Stimulated activated CD8-positive, alpha-beta memory T cell treated with anti-CD3 and anti-CD28 coated beads, Interleukin-4, amount 100 ng/mL, for 24 hours (primary cell): Measurements from ENCODE around the gene LRRC4C.
"Not testable (repeated sequence)": the region's sequence is repeated elsewhere in the genome, so short reads cannot be mapped to it uniquely, and the experiment has no call there.

ENCODE experiments used
- DNase-seq: peaks from one replicate; pipeline ENCODE4 v3.0.0-alpha.2; 2020; ENCODE audit warnings: low read depth

Gene LRRC4C

GRCh38 chr11:40867991-40868632 lies 591.3 kb downstream of the LRRC4C start:
- no peak for DNase-seq

GRCh38 chr11:40857754-40858153 lies 601.7 kb downstream of the LRRC4C start:
- not testable (repeated sequence) for DNase-seq

GRCh38 chr11:40842750-40843339 lies 616.6 kb downstream of the LRRC4C start:
- no peak for DNase-seq

- no peak for DNase-seq
Measured at GRCh38 chr11:40841231-40841630, 618.2 kb downstream of the LRRC4C start.

GRCh38 chr11:40838181-40838683 lies 621.2 kb downstream of the LRRC4C start:
- no peak for DNase-seq

GRCh38 chr11:40827116-40827515 lies 632.3 kb downstream of the LRRC4C start:
- DNase-seq = no peak

- no peak for DNase-seq
Measured at GRCh38 chr11:40826601-40827000, 632.9 kb downstream of the LRRC4C start.

GRCh38 chr11:40825201-40825834 lies 634.1 kb downstream of the LRRC4C start:
- no peak for DNase-seq

- DNase-seq = no peak
Measured at GRCh38 chr11:40819230-40819629, 640.2 kb downstream of the LRRC4C start.

GRCh38 chr11:40816976-40817375 lies 642.5 kb downstream of the LRRC4C start:
- no peak for DNase-seq

GRCh38 chr11:40797981-40798380 lies 661.5 kb downstream of the LRRC4C start:
- no peak for DNase-seq

- no peak for DNase-seq
Measured at GRCh38 chr11:40787224-40787623, 672.2 kb downstream of the LRRC4C start.

GRCh38 chr11:40763046-40763445 lies 696.4 kb downstream of the LRRC4C start:
- DNase-seq = no peak

- DNase-seq = no peak
Measured at GRCh38 chr11:40759341-40759740, 700.1 kb downstream of the LRRC4C start.

GRCh38 chr11:40754297-40754696 lies 705.2 kb downstream of the LRRC4C start:
- DNase-seq = no peak

- DNase-seq = no peak
Measured at GRCh38 chr11:40746282-40746681, 713.2 kb downstream of the LRRC4C start.

- DNase-seq = no peak
Measured at GRCh38 chr11:40732132-40732531, 727.3 kb downstream of the LRRC4C start.

- DNase-seq = no peak
Measured at GRCh38 chr11:40722179-40722795, 737.2 kb downstream of the LRRC4C start.

- no peak for DNase-seq
Measured at GRCh38 chr11:40716344-40717130, 742.9 kb downstream of the LRRC4C start.

- no peak for DNase-seq
Measured at GRCh38 chr11:40713083-40713482, 746.4 kb downstream of the LRRC4C start.

GRCh38 chr11:40701027-40701426 lies 758.4 kb downstream of the LRRC4C start:
- DNase-seq = no peak

GRCh38 chr11:40689823-40690222 lies 769.6 kb downstream of the LRRC4C start:
- no peak for DNase-seq
